ENCODE measurements around the gene CALR3.
"Not testable (repeated sequence)": the region's sequence is repeated elsewhere in the genome, so short reads cannot be mapped to it uniquely, and the experiment has no call there.

The CALR3 gene

DNA sequence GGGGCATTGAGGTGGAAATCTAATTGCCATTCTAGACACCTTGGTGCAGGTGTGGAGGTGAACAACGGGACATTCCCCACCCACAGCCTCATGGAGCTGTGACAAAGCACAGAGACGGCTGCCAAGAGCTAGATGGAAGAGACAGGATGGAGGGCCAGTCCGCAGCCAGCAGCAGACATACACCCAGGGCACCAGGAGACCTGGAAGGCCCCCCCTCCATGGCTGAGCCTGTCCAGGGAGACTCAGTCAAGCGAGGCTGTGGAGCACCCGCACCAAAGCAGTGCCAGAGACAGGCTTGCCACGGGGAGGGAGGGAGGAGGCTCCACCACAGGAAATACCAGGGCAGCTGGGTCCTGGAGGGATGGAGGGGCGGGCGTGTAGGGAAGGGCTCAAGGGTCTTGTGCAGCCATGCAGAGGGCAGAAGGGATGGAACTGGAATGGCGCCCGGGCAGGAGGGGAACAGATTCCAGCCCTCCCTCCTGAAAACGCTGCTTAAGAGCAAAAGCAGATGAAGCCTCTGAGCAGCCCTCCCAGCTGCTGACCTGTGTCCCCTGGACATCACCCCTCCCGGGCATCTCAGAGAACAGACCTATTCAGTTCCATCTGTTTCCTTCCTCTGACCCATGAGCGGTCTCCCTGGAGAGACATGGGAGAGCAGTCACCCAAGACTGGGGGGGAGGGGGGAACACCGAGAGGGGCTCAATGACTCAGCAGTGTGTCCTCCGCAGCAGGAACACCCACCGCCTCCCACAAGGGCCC, 38.6 kb downstream of the CALR3 start:
- no peak for DNase-seq

DNA sequence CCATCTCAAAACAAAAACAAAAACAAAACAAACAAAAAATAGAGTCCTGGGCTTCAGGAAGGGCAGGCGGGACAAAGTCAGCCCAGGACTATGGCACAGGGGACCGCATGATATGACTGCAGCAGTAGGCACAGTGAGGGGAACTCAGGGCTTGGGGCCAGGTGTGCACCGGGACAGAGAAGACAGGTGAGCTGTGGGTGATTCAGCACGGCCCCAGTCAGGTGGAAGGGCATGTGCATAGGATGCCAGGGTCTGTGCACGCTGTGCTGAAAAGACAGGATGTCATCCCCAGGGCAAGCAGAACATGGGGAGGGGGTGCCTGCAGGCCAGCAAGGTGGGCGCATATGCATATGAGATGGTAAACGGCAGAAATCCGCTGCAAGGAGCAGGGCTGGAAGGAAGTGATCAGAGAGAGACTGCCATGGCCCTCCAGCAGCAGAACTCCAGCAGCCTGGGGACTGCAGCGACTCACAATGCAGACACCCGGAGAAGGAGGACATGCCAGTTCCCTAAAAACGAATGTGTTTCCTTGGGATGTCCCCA, 39.2 kb downstream of the CALR3 start:
- DNase-seq, result no peak

DNA sequence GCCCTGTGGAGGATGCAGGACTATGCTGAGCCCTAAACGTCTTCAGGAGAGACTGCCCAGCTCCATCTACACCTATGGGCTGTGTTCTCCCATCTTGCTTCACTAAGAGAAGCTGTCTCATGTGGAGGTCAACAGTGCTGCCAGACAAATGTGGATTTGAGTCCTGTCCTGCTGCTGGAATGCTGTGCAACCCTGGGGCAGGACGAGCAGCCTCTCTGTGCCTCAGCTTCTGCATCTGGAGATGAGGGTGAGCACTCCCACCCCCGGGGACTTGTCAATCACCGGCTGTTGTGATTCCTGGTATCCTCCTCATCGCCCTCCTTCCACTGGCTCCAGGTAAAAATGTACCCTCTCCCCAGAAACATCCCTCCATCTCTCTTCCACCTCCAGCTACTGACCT, 40.5 kb downstream of the CALR3 start:
- no peak for DNase-seq

DNA sequence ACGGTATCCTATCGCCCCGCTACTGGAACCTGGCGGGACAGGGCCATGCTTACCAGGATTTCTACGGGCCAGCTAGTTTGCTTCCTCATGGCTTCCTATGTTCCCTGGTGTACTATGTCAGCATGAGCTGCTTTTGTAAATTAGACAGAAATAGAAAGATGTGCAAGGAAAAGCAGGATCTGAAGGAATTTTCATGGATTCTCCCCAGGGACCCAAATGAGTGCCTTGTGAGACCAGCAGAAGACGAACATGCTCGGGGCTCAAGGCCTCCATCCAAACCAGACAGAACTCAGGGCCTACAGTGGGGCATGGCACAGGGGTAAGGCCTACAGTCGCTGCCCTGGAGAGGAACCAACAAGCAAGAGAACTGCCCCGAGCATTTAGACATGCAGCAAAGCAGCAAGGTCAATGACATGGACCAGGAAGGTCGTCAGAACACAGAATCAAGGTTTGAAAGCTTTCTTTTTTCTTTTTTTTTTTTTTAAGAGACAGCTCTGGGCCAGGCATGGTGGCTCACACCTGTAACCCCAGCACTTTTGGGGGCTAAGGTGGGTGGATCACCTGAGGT, 41.5 kb downstream of the CALR3 start:
- no peak for DNase-seq

DNA sequence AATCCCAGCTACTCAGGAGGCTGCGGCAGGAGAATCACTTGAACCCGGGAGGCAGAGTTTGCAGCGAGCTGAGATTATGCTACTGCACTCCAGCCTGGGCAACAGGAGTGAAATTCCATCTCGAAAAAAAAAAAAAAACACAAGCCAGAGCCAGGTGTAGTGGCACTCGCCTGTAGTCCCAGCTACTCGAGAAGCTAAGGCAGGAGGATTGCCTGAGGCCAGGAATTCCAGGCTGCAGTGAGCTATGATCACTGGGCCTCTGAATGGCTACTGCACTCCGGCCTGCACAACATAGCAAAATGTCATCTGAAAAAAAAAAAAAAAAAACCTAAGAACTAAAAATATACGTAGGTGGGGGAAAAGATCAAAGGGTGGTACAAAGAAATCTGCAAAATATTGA, 43.6 kb downstream of the CALR3 start:
- no peak for DNase-seq

DNA sequence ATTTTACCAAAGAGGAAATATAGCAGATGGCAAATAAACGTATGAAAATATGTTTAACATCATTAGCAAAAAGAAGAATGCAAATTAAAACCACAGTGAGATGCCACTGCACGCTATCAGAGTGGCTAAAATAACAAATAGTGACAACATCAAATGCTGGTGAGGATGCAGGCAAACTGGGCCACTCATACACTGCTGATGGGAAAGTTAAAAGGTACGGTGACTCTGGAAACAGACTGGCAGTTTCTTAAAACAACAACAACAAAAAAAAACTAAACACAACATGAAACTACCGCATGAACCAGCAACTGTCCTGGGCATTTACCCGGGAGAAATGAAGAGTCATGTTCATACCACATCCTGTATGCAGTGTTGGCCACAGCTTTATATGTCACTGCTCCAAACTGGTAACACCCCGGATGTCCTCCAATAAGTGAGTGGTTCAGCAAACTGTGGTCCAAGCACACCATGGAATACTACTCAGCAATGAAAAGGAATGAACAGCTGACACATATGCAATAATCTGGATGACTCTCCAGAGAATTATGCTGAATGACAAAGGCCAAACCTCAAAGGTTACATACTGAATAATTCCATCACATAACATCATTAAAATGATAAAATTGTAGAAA, 46.5 kb downstream of the CALR3 start:
- peak; percentile 59 for DNase-seq

DNA sequence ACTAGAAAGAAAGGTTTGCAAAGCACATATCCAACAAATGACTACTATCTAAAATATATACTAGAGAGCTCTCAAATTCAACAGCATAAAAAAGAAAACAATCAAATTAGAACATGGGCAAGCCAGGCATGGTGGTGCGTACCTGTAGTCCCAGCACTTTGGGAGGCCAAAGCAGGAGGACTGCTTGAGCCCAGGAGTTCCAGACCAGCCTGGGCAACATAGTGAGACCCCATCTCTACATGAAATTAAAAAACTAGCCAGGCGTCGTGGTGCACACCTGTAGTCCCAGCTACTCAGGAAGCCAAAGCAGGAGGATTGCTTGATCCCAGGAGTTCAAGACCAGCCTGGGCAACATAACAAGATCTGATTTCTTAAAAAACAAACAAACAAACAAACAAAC, 47.1 kb downstream of the CALR3 start:
- DNase-seq, result not testable (repeated sequence)

DNA sequence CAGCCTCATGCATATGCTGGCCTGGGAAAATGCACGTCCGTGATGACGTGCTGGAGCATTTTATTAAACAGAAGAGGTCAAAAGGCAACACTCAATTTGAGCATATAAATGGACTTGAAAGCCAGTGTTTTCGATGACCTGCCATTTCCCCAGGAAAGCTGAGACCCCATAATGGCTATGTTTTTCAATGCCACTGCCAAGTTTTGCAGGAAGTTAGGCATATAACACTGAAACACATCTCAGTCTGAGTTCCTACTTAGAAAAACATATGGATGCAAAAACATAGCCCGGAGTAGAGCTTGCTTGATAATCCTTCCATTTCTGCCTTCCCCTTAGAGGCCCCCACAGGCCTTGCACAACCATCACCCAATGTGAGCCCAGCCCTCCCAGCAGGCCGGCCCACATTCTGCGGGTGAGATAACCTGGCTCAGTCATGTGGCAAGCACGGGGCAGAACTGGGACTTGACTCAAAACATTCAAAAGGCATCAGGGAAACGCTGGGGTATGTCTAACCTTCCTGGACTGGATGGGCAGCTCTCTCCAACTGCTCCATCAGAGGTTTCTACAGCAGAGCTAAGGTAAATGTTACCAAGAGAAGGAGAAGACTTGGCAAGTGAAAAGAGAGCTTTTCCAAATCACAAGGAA, 49.1 kb downstream of the CALR3 start:
- peak; percentile 46 for DNase-seq

- no peak for DNase-seq
These were observed 49.8 kb downstream of the CALR3 start for GRCh38 chr19:16446108-16446723.

GRCh38 chr19:16445238-16446107, 50.5 kb downstream of the CALR3 start:
- DNase-seq, result no peak

DNA sequence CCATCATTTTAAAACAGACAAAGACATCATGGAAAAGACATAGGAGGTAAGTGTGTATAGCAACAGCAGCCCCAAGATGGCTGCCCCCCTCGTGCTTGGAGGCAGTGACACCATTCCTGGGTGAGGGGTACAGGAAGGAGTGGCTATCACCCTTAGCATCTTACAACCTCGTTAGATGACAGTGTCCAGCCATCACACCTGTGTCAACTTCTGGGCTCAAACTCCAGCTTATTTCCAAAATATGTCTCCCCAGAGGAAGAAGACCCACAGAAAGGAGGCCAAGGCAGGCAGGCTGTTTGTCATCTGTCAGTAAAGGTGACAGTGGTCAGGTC, 51.7 kb downstream of the CALR3 start:
- DNase-seq, result no peak

DNA sequence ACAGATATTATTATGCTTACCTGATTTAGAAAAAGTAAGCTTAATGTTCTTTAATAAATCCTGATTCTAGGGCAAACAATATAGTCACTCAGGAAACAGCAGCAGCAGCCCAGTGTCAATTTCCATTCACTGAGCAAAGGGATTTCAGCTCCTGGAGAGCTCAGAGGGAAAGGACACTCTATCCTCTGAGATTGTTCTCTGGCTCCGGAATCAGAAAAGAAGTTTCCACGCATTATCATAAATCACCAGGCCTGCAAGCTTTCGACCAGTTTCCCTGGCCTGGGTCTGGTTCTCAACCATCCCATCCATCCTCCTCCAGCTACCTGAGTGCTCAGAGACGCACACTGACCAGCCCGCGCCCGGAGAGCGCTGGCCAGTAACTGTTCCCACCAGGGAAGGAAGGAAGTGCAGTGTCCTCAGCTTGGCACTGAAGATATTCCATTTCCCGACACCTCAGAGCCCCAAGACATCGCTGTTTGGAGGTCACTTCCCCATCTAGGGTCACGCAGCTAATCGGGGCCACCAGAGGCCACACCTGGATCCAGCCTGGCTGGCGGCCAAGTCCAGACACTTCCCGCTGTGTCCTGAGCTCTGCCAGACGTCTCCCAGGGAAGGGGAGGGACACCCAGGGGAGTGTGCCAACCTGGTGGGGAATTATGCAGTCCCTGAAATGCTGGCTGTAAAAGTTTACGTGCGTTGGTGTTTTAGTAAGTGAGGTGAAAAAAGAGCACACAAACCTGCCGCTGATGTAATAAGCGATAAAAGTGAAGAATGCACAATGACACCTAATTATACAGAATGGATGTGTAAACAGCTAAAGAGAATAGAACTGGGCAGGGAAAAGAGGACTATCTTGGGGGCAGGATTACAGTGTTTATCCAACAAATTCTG, 53.3 kb downstream of the CALR3 start:
- no peak for DNase-seq

DNA sequence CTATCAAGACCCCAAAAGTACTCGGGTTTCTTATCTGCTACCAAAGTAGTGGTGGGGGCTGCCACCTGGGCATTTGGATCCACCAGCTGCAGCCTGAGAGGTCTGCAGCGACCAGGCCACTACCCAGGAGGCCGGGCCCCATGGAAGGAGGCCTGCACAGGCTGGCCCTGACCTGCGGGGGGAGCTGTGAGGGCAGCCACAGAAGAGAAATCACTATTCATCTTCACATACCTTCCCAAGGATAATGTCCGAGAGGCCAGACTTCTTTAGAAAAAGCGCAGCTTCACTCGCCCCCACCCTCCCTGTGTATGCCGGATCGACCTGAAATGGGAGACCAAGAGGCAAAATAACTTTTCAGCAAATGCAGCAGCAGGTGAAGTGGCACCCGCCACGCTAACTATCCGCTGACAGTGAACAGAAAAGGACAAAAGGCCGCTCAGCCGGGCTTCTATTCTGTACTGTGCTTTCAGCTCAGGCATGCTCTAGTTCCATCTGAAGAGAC, 54.3 kb downstream of the CALR3 start:
- no peak for DNase-seq

- DNase-seq, result no peak
These were observed 59.1 kb downstream of the CALR3 start for GRCh38 chr19:16436780-16437332.

DNA sequence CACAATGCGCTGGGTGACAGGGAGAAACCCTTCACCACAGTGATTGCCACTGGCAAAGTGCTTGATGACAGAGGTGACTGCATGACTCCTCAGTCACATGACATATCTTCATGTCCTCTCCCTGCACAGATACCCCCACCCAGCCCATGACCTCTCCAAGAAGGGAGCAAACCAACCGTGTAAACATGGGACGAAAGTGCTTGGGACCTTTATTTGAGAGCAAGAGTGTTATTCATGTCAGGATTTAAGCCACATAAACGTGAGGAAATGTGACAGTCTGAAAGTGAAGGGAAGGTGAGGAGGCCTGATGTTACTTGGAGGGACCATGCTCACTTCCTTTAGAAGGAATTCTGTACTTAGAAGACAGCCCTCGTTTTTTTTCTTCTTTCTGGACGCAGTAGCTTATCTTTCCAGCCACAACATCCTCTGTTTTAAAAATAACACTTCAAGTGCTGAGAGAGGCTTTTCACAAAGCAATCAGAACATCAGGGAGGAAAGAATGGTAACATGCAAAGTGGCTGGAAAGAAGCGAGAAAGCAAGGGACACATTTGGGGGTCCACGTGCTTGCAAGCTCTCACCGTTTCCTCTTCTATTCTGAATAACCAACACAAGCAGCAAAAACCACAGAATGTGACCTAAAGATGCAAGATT, 59.8 kb downstream of the CALR3 start:
- no peak for DNase-seq

DNA sequence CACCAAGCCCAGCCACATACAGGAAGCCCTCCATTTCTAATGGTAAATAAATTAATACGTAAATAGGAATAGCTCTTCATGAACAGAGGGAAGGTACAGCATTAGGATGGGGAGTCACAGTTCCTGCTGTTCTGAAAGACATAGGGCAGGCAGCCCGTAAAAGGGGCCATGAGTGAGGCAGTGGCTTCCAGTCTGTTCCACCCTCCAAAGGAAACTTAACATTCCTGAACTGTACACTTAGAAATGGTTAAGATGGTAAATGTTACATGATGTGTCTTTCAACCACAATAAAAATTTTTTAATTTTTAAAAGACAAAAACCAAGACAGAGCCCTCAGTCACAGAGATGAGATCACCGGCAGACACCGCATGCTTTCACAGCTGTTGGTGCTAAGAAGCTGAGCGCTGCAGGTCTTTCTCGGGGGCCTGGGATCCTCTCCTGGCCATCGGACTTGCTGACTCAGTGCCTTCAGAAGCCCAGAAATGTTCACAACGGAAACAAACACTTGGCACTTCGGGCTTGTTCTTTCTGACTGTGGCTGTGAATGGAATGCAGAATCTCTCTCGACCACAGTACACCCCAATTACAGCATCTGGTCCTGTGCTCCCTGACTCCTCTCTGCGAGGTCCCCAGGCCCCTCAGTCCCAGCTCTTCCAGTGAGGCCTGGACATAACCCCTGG, 60.6 kb downstream of the CALR3 start:
- no peak for DNase-seq

- no peak for DNase-seq
These were observed 62.0 kb downstream of the CALR3 start for GRCh38 chr19:16433986-16434385.

- DNase-seq, result no peak
These were observed 66.2 kb downstream of the CALR3 start for GRCh38 chr19:16429759-16430091.

- DNase-seq, result no peak
These were observed 66.8 kb downstream of the CALR3 start for GRCh38 chr19:16429066-16429758.

All from CD4-positive, alpha-beta T cell treated with Interleukin-12 subunit alpha and Interleukin-12 subunit beta, for 1 hour (primary cell).